Head of caudate nucleus (tissue), 42 donors: ENCODE data around the gene RNLS.

Experiments used
- DNase-seq, 42 donors: peaks; one replicate each; pipeline versions ENCODE4 v3.0.0 to v3.0.0-alpha.2; 2020 to 2021; ENCODE audit warnings: mixed read lengths in 7 of 42
- intact Hi-C: fragments of 100-400 bp; cut with DNase I; formaldehyde crosslinking; loops from one replicate; pipeline ENCODE4 v1.15.0; 2022

RNLS gene

DNA sequence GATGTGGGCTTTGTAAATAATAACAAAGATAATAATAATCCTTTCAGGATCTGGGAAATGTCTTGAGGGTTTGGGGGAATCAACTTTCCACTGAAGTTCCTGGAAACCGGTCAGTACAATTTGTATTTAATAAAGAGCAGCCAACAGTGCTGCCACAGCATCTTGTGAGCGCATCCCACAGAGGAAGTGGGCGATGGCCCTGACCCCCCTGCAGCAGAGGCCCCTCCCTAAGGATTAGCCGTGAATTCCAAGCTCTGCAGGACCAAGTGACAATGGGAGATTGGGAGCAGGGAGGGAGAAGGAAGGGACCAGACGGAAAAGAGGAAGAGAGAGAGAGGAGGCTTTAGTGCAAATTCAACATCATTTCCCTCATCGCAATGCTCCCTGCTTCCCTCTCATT, 349.2 kb downstream of the RNLS start:
- DNase-seq: no peak
- intact Hi-C loops: no loop called here

DNA sequence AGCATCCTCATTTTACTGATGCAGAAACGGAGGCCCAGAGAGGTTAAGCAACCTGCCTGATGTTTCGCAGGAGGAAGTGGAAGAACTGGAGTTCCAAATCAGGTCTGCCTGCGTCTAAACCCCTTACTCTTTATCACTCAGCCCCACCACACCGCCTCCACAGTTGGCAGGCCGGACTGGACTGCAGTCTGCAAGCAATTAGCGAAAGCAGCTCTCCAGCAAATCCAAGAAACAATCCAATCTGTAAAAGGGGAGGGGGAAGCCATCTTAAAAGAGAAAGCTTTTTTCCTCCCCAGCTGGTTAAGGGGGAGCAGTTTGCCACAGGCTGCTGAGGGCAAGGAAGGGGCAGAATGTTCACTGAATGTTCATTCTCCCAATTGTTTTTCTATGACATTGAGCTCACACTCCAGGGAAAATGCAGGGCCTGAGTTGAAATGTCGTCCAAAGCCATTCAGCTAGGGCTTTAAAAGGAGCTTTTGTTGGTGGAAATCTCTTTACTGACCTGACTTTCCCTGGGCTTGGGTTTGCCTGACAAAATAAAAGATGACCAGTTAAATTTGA, 350.1 kb downstream of the RNLS start:
- intact Hi-C loops: no loop called here
- peak in 4 of 42 donors; percentile 16 to 33 (median 19) for DNase-seq

DNA sequence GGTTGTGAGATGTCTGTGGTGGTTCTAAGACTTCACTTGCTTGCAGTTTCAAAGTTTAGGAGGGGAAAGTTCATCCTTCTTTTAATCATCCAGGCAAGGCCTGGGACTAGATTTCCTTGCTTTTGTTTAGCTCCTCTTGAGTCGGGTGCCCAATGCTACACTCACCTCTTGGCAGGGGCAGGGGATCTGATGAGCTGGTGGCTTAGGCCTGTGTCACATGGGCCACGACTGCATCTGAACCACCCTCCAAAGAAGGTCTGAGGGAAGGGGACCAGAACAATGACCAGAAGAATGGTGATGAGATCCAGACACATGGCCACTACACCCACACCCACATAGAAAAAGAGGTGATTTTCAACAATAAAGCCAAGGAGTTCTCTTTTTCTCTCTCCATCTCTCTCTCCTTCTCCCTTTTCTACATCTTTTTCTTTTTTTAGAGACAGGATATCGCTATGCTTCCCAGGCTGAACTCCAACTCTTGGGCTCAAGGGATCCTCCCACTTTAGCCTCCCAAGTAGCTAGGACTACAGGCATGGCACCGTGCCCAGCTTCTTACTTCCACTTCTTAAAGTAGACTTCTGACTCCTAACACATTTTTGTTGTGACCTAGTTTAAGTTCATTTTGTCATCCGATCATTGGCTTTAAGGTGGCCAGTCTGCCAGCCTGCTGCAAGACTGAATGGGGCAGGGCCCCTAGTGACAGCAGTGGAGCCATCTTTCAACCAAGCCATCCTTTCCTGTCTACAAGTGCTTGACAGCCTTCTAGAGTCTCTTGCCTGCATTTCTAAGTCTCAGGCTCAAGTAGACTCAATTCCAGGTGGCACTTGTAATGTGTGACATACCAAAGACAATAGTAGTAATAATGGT, 350.9 kb downstream of the RNLS start:
- intact Hi-C loops: no loop called here
- peak in 9 of 42 donors; percentile 7 to 53 (median 18) for DNase-seq

DNA sequence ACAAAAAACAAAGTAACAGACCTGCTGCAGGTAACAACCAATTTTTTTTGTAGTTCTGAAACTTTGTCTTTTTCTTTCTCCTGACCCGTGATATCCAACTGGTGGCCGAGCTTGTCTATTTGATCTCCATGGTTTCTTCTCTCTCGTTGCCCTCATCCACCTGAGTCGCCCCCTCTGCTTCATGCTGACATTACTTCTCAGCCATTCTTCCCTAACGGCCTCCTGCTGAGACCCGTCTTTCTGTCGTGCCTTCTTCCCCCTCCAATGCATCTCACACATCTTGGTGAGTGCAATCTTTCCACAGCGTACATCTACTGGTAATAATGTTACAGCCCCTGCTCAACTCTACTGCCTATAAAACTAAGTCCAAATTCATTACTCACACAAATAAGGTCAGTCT, 352.9 kb downstream of the RNLS start:
- DNase-seq: no peak
- intact Hi-C loops: no loop called here

DNA sequence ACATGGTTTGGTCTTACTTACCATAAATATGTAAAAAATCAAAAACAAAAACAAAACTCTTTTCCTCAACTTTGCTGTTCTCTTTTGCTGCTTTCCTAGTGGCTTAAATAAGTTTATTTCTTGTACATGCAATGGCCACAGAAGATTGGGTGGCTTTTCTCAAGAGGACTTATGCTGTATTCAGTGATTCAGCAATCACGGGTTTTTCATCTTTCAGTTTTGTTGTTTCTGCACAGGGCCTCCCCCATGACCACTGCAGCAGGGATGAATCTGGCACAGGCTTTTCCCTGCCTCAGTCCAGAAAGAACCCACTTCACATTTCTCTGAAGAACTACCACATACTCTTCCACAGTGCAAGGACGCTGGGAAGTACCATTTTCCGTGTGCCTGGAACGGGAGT, 355.0 kb downstream of the RNLS start:
- intact Hi-C loops: no loop called here
- no peak for DNase-seq

DNA sequence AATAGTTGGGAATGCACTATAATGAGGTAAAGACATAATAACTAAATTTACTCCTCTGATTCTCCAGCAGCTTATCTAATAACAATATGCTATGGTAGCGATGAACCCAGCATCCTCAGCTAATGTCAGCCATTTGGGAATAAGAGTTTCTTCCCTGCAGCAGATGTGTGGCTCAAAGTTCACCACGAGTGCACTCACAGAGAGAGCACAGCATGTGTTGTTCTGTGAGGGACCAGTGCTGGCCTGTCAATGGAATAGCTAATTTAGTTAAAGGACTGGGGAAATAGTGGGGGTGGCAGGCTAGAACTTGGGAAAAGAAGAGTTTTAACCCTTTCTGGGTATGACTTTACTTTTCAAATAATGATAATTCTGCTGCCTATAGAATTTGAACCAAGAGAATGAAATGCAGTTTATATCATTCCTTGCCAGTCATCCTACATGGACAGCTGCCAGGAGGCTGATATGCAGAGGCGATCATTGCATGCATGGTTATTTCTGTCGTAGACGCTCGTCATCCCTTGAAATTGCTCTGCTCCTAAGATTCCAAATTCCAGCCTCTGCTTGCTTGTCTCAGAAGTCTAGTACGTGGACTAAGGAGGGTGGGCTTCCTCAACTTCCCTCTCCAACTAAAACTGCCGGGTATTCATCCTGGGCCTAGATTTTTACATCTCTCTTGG, 355.6 kb downstream of the RNLS start:
- DNase-seq: no peak
- intact Hi-C loops: no loop called here

DNA sequence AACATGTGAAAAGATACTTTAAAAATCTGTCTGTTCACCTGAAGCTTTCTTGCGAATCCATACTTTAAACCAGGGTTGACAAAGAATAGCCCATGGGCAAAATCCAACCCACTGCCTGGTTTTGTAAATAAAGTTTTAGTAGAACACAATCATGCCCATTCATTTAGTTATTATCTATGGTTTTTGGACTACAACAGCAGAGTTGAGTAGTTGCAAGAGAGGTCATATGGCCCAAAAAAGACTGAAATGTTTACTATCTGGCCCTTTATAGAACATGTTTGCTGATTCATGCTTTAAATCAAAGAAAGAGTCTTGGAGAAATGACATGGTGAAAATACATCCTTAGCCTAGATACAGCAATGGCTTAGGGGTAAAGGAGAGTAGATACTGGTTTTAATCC, 356.2 kb downstream of the RNLS start:
- intact Hi-C loops: no loop called here
- no peak for DNase-seq

DNA sequence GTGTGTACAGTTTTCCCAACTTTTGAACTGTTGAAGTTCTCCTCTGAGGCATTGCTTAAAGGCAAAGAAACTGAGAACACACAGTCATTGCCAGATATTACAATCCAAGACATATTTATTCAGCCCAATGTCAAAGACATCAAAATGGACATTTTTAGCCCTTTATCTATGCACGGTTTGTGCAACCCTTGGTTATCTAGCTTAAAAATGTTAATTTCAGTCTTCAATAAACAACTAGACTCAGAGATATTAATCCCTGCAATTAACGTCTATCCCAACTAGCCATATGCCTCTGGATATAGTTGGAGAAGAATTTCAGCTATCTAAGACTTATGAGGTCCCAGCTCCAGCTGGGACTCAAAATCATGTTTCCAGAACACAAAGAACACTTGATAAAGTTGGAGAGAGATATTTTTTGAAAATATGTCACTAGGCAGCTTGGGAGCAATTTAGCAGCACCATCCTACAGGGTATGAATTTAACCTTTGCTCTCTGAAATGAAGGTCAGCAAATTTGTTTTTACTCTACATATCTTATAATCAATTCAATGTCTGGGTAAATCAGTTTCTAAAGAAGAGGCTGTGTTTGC, 357.0 kb downstream of the RNLS start:
- no peak for DNase-seq
- intact Hi-C loops: no loop called here
